UCSD-AML1 (cell line): Measurements from ENCODE around the gene APOE.
A peak's percentile ranks its signal among the peaks of the same experiment; 100 is the strongest.
"Not testable (repeated sequence)": the region's sequence is repeated elsewhere in the genome, so short reads cannot be mapped to it uniquely, and the experiment has no call there.

Experiments
- DNase-seq: peaks from one replicate; lab custom pipeline; 2025; ENCODE audit not compliant: unreplicated experiment; lab: John Stamatoyannopoulos, UW

The APOE gene

GRCh38 chr19:44908836-44909261 is 3.3 kb downstream of the APOE start:
- DNase-seq = no peak

- DNase-seq = no peak
These were observed 4.2 kb downstream of the APOE start for GRCh38 chr19:44909775-44910174.

- not testable (repeated sequence) for DNase-seq
These were observed 6.3 kb downstream of the APOE start for GRCh38 chr19:44911896-44912295.

- no peak for DNase-seq
These were observed 7.3 kb downstream of the APOE start for GRCh38 chr19:44912854-44913253.

GRCh38 chr19:44913512-44914432 is 8.2 kb downstream of the APOE start:
- DNase-seq = not testable (repeated sequence)

GRCh38 chr19:44914433-44915206 is 9.0 kb downstream of the APOE start, which contains the start of gene APOC1:
APOC1 (plus strand) TSS chr19:44914608; CDS start chr19:44914892, 284 bp downstream.
- peak; percentile 66 for DNase-seq

GRCh38 chr19:44924243-44924725 is 18.7 kb downstream of the APOE start:
- DNase-seq = no peak

- DNase-seq = peak; percentile 23
These were observed 19.7 kb downstream of the APOE start for GRCh38 chr19:44925114-44925891.

- DNase-seq = not testable (repeated sequence)
These were observed 20.9 kb downstream of the APOE start for GRCh38 chr19:44926245-44927077.

- DNase-seq = no peak
These were observed 22.1 kb downstream of the APOE start for GRCh38 chr19:44927746-44928145.

- DNase-seq = no peak
These were observed 24.5 kb downstream of the APOE start for GRCh38 chr19:44930088-44930487.

GRCh38 chr19:44931541-44931940 is 25.9 kb downstream of the APOE start:
- no peak for DNase-seq

GRCh38 chr19:44939668-44940067 is 34.1 kb downstream of the APOE start:
- DNase-seq = no peak

GRCh38 chr19:44942067-44942571 is 36.5 kb downstream of the APOE start, which contains the start of gene APOC4:
APOC4 (plus strand) TSS chr19:44942237; CDS start chr19:44942278, 41 bp downstream.
- no peak for DNase-seq

GRCh38 chr19:44943801-44944249 is 38.2 kb downstream of the APOE start:
- peak; percentile 57 for DNase-seq

GRCh38 chr19:44947041-44947581 is 41.5 kb downstream of the APOE start:
- DNase-seq = no peak

GRCh38 chr19:44948237-44948636 is 42.6 kb downstream of the APOE start:
- DNase-seq = no peak

GRCh38 chr19:44948763-44949374 is 43.3 kb downstream of the APOE start:
- DNase-seq = no peak

- DNase-seq = no peak
These were observed 44.0 kb downstream of the APOE start for GRCh38 chr19:44949550-44949949.
